Endothelial cell of umbilical vein (primary cell): ENCODE data around the gene CBFB. TPM values are rescaled to one million over a fixed set of nuclear protein-coding genes. Genes with fewer than 3 reads are reported as not detected.

Experiments
- BruUV-seq: library from RNA; stranded (reverse); fragments of 400-500 nt; replicated peaks from 2 replicates; lab custom pipeline; 2021; lab: Mats Ljungman, UMichigan
- CTCF ChIA-PET: fragments of 300-600, 350-600 bp; sonication (Branson Sonifier 250); formaldehyde crosslinking; loops from one replicate; lab custom pipeline; 2021; ENCODE audit warnings: antibody characterized with exemption, inconsistent platforms; lab: Charles Lee
- POLR2A ChIA-PET: fragments of 300-600, 350-600 bp; sonication (Branson Sonifier 250); formaldehyde crosslinking; loops from one replicate; lab custom pipeline; 2021; ENCODE audit warnings: antibody characterized with exemption, inconsistent platforms; lab: Charles Lee
- DNase-seq: peaks from one replicate; pipeline ENCODE4 v3.0.0-alpha.2; 2011; ENCODE audit warnings: low read depth, low spot score
- FAIRE-seq: peaks from 2 replicates; lab custom pipeline; 2011; peaks lifted over from hg19 to GRCh38; lab: Jason Lieb, UNC
- H2AFZ ChIP-seq: 2 replicates; pipeline ENCODE4 v1.6.0; 2012; ENCODE audit warnings: low read depth, low read length, control low read depth, inconsistent platforms
- H3K27ac ChIP-seq: 2 replicates; pipeline ENCODE4 v1.5.1; 2011; ENCODE audit warnings: low read depth, mild to moderate bottlenecking, control low read depth, low read length, moderate library complexity; ENCODE audit not compliant: insufficient read depth
- H3K27me3 ChIP-seq, 2 experiments: 2 replicates each; pipeline versions ENCODE4 v1.6.0 to v1.6.1; 2011; ENCODE audit warnings: low read length in 2 of 2, mixed read lengths in 1 of 2; ENCODE audit not compliant: control insufficient read depth in 2 of 2, insufficient read depth in 2 of 2
- H3K36me3 ChIP-seq, 2 experiments: 2 replicates in 1 of 2; 3 replicates in 1 of 2; pipeline ENCODE4 v1.5.1; 2011; ENCODE audit warnings: low read length in 2 of 2, mild to moderate bottlenecking in 1 of 2, moderate library complexity in 1 of 2; ENCODE audit not compliant: control insufficient read depth in 2 of 2, insufficient read depth in 2 of 2; ENCODE audit errors: extremely low read depth in 1 of 2
- H3K4me1 ChIP-seq: 3 replicates; pipeline ENCODE4 v1.5.1; 2011; ENCODE audit warnings: mild to moderate bottlenecking, low read length; ENCODE audit not compliant: control insufficient read depth, insufficient read depth; ENCODE audit errors: extremely low read depth
- H3K4me2 ChIP-seq: 2 replicates; pipeline ENCODE4 v1.6.1; 2011; ENCODE audit warnings: low read length, control low read depth, mixed read lengths; ENCODE audit not compliant: insufficient read depth
- H3K4me3 ChIP-seq, 3 experiments: fragments of 200-600 bp in 1 of 3; sonication (generic), shearing (Covaris generic) in 1 of 3; replicated peaks in 1 of 3; 2 replicates each; pipeline ENCODE4 v1.5.1; 2011 to 2016; ENCODE audit warnings: control low read depth in 3 of 3, low read length in 3 of 3, mild to moderate bottlenecking in 2 of 3, inconsistent platforms in 1 of 3, low read depth in 1 of 3, moderate library complexity in 1 of 3; ENCODE audit not compliant: insufficient read depth in 1 of 3
- H3K79me2 ChIP-seq: 2 replicates; pipeline ENCODE4 v1.6.0; 2012; ENCODE audit warnings: low read length, inconsistent platforms; ENCODE audit not compliant: control insufficient read depth, insufficient read depth
- H3K9ac ChIP-seq: replicated peaks from 2 replicates; pipeline ENCODE3; 2011; ENCODE audit warnings: low read length, control low read depth; ENCODE audit not compliant: insufficient read depth; ENCODE audit errors: extremely low read depth
- H3K9me1 ChIP-seq: replicated peaks from 3 replicates; pipeline ENCODE4 v1.6.0; 2011; ENCODE audit warnings: mild to moderate bottlenecking, low read length; ENCODE audit not compliant: control insufficient read depth, insufficient read depth; ENCODE audit errors: extremely low read depth
- H3K9me3 ChIP-seq: replicated peaks from 2 replicates; pipeline ENCODE4 v1.5.1; 2012; ENCODE audit warnings: low read length, inconsistent platforms; ENCODE audit not compliant: control insufficient read depth, insufficient read depth
- H4K20me1 ChIP-seq: replicated peaks from 2 replicates; pipeline ENCODE3; 2011; ENCODE audit warnings: mild to moderate bottlenecking, low read length; ENCODE audit not compliant: control insufficient read depth, insufficient read depth; ENCODE audit errors: extremely low read depth
- EZH2 ChIP-seq: IDR thresholded peaks from 2 replicates; pipeline ENCODE4 v1.6.1; 2012; ENCODE audit warnings: borderline replicate concordance, low read depth, mild to moderate bottlenecking, moderate library complexity, low read length, inconsistent platforms; ENCODE audit not compliant: severe bottlenecking
- FOS ChIP-seq: IDR thresholded peaks from 2 replicates; pipeline ENCODE4 v1.6.1; 2011; ENCODE audit warnings: mild to moderate bottlenecking, low read length, moderate library complexity, borderline replicate concordance; ENCODE audit not compliant: insufficient read depth
- GATA2 ChIP-seq: IDR thresholded peaks from 2 replicates; pipeline ENCODE4 v1.7.0; 2011; ENCODE audit warnings: low read depth, mild to moderate bottlenecking, moderate library complexity, mixed read lengths, low read length; ENCODE audit not compliant: insufficient read length, insufficient read depth
- JUN ChIP-seq: IDR thresholded peaks from 2 replicates; pipeline ENCODE4 v1.6.1; 2011; ENCODE audit warnings: borderline replicate concordance, low read depth; ENCODE audit not compliant: insufficient read length, insufficient read depth
- MYC ChIP-seq: IDR thresholded peaks from one replicate; pipeline ENCODE4 v1.6.1; 2011; ENCODE audit warnings: mild to moderate bottlenecking, low read depth, low read length
- POLR2A ChIP-seq: IDR thresholded peaks from 2 replicates; pipeline ENCODE4 v1.6.1; 2012; ENCODE audit warnings: low read depth, mild to moderate bottlenecking, control low read depth, low read length
- POLR2AphosphoS5 ChIP-seq: IDR thresholded peaks from 2 replicates; pipeline ENCODE4 v1.6.1; 2012; ENCODE audit warnings: low read depth, mild to moderate bottlenecking, control low read depth, low read length, moderate library complexity; ENCODE audit not compliant: insufficient read depth
- dilution Hi-C: fragments of 300-500 bp; cut with MboI; formaldehyde crosslinking; loops from one replicate; pipeline ENCODE4 v1.15.0; 2019; ENCODE audit warnings: low sequenced_read_pairs; ENCODE audit not compliant: extremely low pct_ligation_motif_present
- intact Hi-C: fragments of 100-400 bp; cut with micrococcal nuclease; formaldehyde crosslinking; loops from one replicate; pipeline ENCODE4 v1.10.0; 2022
- polyA plus RNA-seq, 4 experiments: library from polyadenylated mRNA; depleted of rRNA in 3 of 4; stranded (reverse) in 3 of 4; unstranded in 1 of 4; fragments of >200 nt; gene quantifications; 2 replicates each; pipeline versions ENCODE4 v1.2.1 to v1.2.3, GENCODE V29; 2011 to 2012; ENCODE audit warnings: missing spikeins in 1 of 4
- total RNA-seq: library from RNA; stranded (reverse); gene quantifications from 2 replicates; pipeline ENCODE4 v1.2.3, GENCODE V29; 2021
- TF ChIP-seq, protein P1 (sequence below): IDR thresholded peaks from 2 replicates; pipeline ENCODE4 v1.6.1; 2011; ENCODE audit not compliant: insufficient read depth, insufficient read length
- TF ChIP-seq, protein P2 (sequence below), 2 donors: IDR thresholded peaks; 1 replicate in 1 of 2; 2 replicates in 1 of 2; pipeline ENCODE4 v1.5.1; 2011; ENCODE audit warnings: low read length in 2 of 2, mild to moderate bottlenecking in 2 of 2, moderate library complexity in 2 of 2, control low read depth in 1 of 2, inconsistent platforms in 1 of 2, low read depth in 1 of 2; ENCODE audit not compliant: insufficient read depth in 1 of 2; ENCODE audit errors: extremely low read depth in 1 of 2

The CBFB gene
- total and polyA plus RNA-seq, 2 donors (not counting 3 experiments of a cell fraction or from before 2014, with no cell fraction given), result 27.8 to 103 TPM

DNA sequence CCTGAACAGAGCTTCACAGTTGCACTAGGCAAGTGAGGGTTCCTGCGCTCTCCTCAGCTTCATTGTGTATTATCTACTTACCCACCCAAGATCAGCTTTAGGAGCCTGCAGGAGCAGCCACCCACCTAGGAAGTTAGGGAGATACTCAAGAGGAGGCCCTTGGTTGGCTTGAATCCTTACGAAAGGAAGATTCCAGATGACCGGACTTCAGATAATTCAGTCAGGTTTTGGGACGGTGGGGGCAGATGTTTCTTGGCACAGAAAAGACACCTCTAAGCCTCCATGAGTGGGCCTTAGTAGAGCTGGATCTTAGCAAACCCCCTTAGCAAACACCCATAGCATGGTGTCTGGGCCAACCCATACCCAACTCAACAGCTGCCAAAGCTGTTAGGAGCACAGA, 2.4 kb upstream of the CBFB start:
- Histone ChIP-seq H3K4me1 (peaks cover 28% of the 10 kb centered on the region), H4K20me1 (no peaks in the 10 kb centered on the region), H3K4me3 (no peak overlapping the region), H2AFZ (no peak overlapping the region), H3K27me3 (no peaks in the 10 kb centered on the region), H3K36me3 (no peaks in the 10 kb centered on the region), H3K9me3 (no peaks in the 10 kb centered on the region), H3K9me1 (no peaks in the 10 kb centered on the region), H3K4me2 (no peak overlapping the region), H3K9ac (no peak overlapping the region), H3K79me2 (peaks cover 22% of the 10 kb centered on the region), H3K27ac (no peak overlapping the region)
- POLR2A ChIA-PET, result interaction anchor here (0.7 to 2.5 kb wide), 2 partner anchors 8 to 13 kb away, joined by 3 to 7 read pairs; no protein-coding TSS in a partner anchor
- dilution Hi-C loops, result no loop called here
- CTCF ChIA-PET, result interaction anchor here (1.5 to 3.0 kb wide), 3 partner anchors 9 to 129 kb away, joined by 3 to 25 read pairs (median 7); no protein-coding TSS in a partner anchor
- TF ChIP-seq JUN (no peak), POLR2AphosphoS5 (no peak), EZH2 (no peak), GATA2 (no peak), MYC (no peak), POLR2A (no peak), FOS (no peak)
- TF ChIP-seq, protein P1, sequence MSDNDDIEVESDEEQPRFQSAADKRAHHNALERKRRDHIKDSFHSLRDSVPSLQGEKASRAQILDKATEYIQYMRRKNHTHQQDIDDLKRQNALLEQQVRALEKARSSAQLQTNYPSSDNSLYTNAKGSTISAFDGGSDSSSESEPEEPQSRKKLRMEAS, result no peak
- TF ChIP-seq, protein P2, sequence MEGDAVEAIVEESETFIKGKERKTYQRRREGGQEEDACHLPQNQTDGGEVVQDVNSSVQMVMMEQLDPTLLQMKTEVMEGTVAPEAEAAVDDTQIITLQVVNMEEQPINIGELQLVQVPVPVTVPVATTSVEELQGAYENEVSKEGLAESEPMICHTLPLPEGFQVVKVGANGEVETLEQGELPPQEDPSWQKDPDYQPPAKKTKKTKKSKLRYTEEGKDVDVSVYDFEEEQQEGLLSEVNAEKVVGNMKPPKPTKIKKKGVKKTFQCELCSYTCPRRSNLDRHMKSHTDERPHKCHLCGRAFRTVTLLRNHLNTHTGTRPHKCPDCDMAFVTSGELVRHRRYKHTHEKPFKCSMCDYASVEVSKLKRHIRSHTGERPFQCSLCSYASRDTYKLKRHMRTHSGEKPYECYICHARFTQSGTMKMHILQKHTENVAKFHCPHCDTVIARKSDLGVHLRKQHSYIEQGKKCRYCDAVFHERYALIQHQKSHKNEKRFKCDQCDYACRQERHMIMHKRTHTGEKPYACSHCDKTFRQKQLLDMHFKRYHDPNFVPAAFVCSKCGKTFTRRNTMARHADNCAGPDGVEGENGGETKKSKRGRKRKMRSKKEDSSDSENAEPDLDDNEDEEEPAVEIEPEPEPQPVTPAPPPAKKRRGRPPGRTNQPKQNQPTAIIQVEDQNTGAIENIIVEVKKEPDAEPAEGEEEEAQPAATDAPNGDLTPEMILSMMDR (IDR thresholded peaks at IDR 0.05; ENCODE audit: extremely low read depth in 1 of 2, insufficient read depth in 1 of 2, low read depth in 1 of 2, low read length in 2 of 2), result no peak
- BruUV-seq, result no TSS peak
- intact Hi-C loops, result no loop called here
- DNase-seq (no peak), FAIRE-seq (no peak)
